ENCODE results near the gene AIPL1. TPM values are rescaled to one million over a fixed set of nuclear protein-coding genes. Genes with fewer than 3 reads are reported as not detected.

The AIPL1 gene
- total and polyA plus RNA-seq, 2 donors (not counting 3 experiments of a cell fraction or from before 2014, with no cell fraction given), result not detected

DNA sequence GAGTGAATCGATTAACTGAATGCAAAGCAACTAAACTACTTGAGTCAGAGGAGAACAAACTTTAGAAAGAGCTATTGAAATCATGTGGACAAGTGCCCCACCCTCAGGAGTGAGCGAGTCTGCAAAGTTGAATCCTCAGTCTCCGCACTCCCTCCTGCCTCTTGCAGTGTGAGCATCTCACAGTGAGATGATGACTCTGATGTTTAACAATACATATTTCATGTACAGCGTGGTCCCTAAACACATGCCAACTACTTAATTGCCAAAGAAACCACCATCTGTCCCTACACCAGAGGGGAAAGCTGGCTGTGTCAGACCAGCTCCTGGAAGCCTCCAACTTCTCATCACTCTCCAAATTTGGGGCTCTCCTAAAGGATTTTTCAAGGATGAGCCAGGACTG lies 40.5 kb upstream of the AIPL1 start:
- Histone ChIP-seq H3K27me3 (ENCODE audit: control insufficient read depth in 2 of 2, insufficient read depth in 2 of 2, low read length in 2 of 2) (no peaks in the 10 kb centered on the region), H3K9ac (replicated peaks; ENCODE audit: extremely low read depth, insufficient read depth, low read length) (no peak overlapping the region), H3K36me3 (ENCODE audit: control insufficient read depth in 2 of 2, extremely low read depth in 1 of 2, insufficient read depth in 2 of 2, low read length in 2 of 2) (no peaks in the 10 kb centered on the region), H3K4me2 (ENCODE audit: insufficient read depth, low read length) (no peak overlapping the region), H3K27ac (ENCODE audit: insufficient read depth, low read depth, low read length) (no peak overlapping the region), H4K20me1 (replicated peaks; ENCODE audit: control insufficient read depth, extremely low read depth, insufficient read depth, low read length) (no peaks in the 10 kb centered on the region), H2AFZ (ENCODE audit: low read depth, low read length) (no peak overlapping the region), H3K4me1 (ENCODE audit: control insufficient read depth, extremely low read depth, insufficient read depth, low read length) (peaks cover 15% of the 10 kb centered on the region), H3K9me1 (replicated peaks; ENCODE audit: control insufficient read depth, extremely low read depth, insufficient read depth, low read length) (no peaks in the 10 kb centered on the region), H3K4me3 (replicated peaks in 1 of 3; ENCODE audit: insufficient read depth in 1 of 3, low read depth in 1 of 3, low read length in 3 of 3) (no peak overlapping the region), H3K79me2 (ENCODE audit: control insufficient read depth, insufficient read depth, low read length) (no peaks in the 10 kb centered on the region), H3K9me3 (replicated peaks; ENCODE audit: control insufficient read depth, insufficient read depth, low read length) (no peaks in the 10 kb centered on the region)
- ChIA-PET POLR2A (no interaction called here), CTCF (interaction anchor here (1.0 to 5.8 kb wide), 6 partner anchors 12 to 173 kb away, joined by 4 to 77 read pairs (median 6); no protein-coding TSS in a partner anchor)
- dilution Hi-C loops (cut with MboI; ENCODE audit: extremely low pct_ligation_motif_present, low sequenced_read_pairs), result no loop called here
- intact Hi-C loops (cut with micrococcal nuclease), result no loop called here
- no peak for FAIRE-seq
- no peak for DNase-seq (ENCODE audit: low read depth, low spot score)
- TF ChIP-seq FOS (IDR thresholded peaks at IDR 0.05; ENCODE audit: borderline replicate concordance, insufficient read depth, low read length), result no peak
- no peak for TF ChIP-seq GATA2 (IDR thresholded peaks at IDR 0.05; ENCODE audit: insufficient read depth, insufficient read length, low read depth, low read length)
- TF ChIP-seq EZH2 (IDR thresholded peaks at IDR 0.05; ENCODE audit: borderline replicate concordance, low read depth, low read length, severe bottlenecking), result no peak
- TF ChIP-seq JUN (IDR thresholded peaks at IDR 0.05; ENCODE audit: borderline replicate concordance, insufficient read depth, insufficient read length, low read depth), result no peak
- no peak for TF ChIP-seq MYC (IDR thresholded peaks at IDR 0.05; ENCODE audit: low read depth, low read length)
- no peak for TF ChIP-seq POLR2A (IDR thresholded peaks at IDR 0.05; ENCODE audit: low read depth, low read length)
- TF ChIP-seq, protein P1, sequence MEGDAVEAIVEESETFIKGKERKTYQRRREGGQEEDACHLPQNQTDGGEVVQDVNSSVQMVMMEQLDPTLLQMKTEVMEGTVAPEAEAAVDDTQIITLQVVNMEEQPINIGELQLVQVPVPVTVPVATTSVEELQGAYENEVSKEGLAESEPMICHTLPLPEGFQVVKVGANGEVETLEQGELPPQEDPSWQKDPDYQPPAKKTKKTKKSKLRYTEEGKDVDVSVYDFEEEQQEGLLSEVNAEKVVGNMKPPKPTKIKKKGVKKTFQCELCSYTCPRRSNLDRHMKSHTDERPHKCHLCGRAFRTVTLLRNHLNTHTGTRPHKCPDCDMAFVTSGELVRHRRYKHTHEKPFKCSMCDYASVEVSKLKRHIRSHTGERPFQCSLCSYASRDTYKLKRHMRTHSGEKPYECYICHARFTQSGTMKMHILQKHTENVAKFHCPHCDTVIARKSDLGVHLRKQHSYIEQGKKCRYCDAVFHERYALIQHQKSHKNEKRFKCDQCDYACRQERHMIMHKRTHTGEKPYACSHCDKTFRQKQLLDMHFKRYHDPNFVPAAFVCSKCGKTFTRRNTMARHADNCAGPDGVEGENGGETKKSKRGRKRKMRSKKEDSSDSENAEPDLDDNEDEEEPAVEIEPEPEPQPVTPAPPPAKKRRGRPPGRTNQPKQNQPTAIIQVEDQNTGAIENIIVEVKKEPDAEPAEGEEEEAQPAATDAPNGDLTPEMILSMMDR (IDR thresholded peaks at IDR 0.05; ENCODE audit: extremely low read depth in 1 of 2, insufficient read depth in 1 of 2, low read depth in 1 of 2, low read length in 2 of 2), result no peak
- no peak for TF ChIP-seq POLR2AphosphoS5 (IDR thresholded peaks at IDR 0.05; ENCODE audit: insufficient read depth, low read depth, low read length)
- TF ChIP-seq, protein P2, sequence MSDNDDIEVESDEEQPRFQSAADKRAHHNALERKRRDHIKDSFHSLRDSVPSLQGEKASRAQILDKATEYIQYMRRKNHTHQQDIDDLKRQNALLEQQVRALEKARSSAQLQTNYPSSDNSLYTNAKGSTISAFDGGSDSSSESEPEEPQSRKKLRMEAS (IDR thresholded peaks at IDR 0.05; ENCODE audit: insufficient read depth, insufficient read length), result no peak
- BruUV-seq (replicated peaks), result no TSS peak

All from endothelial cell of umbilical vein (primary cell).